NCI-H510A (cell line): ENCODE measurements around the gene WDR90.
"Not testable (repeated sequence)": the region's sequence is repeated elsewhere in the genome, so short reads cannot be mapped to it uniquely, and the experiment has no call there.

Experiments
- DNase-seq: peaks from one replicate; lab custom pipeline; 2025; lab: John Stamatoyannopoulos, UW

The WDR90 gene

DNA sequence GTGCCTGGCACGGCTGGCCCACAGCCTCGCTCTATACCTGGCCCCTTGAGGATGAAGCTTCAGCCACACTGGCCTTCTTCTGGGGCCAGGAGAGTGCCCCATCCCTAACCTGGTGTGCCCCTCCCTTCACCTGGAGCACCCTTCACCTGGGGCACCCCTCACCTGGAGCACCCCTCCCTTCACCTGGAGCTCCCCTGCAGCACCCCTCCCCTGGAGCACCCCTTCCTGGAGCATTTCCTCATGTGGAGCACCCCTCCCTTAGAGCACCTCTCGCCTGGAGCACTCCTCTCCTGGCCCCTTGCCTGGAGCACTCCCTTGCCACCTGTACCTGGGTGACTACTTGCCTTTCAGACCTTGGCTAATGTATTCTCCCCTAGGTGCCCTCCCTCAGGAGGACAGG is 58.9 kb downstream of the WDR90 start:
- no peak for DNase-seq

DNA sequence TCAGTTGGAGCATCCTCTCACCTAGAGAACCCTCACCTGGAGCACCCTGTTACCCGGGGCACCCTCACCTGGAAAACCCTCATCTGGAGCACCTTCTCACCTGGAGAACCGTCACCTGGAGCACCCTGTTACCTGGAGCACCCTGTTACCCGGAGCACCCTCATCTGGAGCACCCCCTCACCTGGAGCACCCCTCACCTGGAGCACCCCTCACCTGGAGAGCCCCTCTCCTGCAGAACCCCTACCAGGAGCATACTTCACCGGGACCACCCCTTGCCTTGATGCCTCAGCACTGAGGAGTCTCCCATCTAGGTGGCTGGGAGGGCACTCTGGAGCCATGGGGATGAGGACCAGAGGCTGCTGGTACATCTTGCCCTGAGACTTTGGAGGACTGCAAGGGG is 59.8 kb downstream of the WDR90 start:
- DNase-seq = no peak

GRCh38 chr16:709566-710499 is 60.7 kb downstream of the WDR90 start:
- no peak for DNase-seq

GRCh38 chr16:710500-711075 is 61.4 kb downstream of the WDR90 start:
- no peak for DNase-seq

- no peak for DNase-seq
These were observed 61.9 kb downstream of the WDR90 start for GRCh38 chr16:711084-711483.

DNA sequence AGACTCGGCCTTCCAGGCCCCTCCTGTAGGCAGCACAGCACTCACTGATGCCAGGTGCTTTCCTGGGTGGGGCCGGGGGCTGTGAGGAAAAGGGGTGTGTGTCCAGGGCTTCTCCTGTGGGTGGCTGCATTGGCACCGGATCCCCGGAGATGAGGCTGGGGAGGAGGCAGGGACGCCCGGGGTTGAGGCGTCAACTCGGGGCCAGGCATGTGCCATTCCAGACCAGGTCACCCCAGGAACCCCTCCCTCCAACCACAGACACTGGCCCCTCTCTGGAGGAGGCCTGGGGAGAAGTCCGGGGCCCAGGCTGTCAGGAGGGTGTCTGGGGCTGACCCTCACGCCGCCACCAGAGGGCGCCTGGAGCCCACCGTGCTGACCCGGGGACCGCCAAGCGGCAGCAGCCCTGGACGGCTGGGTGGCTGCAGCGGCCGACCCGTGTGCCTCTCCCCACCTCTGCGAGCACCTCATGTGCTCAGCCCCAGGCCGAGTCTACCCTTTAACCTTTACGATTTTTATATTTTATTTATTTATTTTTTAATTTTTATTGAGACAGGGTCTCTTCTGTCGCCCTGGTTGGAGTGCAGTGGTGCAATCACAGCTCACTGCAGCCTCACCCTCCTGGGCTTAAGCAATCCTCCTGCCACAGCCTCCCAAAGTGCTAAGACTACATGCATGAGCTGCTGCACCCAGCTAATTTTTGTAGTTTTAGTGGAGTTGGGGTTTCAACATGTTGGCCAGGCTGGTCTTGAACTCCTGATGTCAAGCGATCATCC is 62.6 kb downstream of the WDR90 start:
- no peak for DNase-seq

DNA sequence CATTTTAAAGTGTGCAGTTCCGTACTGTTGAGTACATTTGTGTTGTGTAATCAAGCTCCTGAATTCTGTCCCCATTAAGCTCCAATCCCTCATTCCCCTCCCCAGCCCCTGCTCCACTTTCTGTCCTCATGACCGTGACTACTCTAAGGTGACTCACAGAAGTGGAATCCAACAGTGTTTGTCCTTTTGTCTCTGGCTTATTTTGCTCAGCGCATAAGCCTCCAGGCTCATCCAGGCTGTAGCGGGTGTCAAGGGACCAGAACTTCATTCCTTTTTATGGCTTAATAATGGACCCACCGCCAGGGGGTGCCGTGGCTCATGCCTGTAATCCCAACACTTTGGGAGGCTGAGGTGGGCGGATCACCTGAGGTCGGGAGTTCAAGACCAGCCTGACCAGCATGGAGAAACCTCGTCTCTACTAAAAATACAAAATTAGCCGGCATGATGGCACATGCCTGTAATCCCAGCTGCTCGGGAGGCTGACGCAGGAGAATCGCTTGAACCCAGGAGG is 63.6 kb downstream of the WDR90 start:
- not testable (repeated sequence) for DNase-seq

GRCh38 chr16:714079-714478 is 64.9 kb downstream of the WDR90 start:
- DNase-seq = no peak

GRCh38 chr16:714558-715476 is 65.7 kb downstream of the WDR90 start, which contains the start of gene METRN:
Gene METRN, plus strand, starts transcription at chr16:715118. Its CDS starts 172 bp downstream, at chr16:715290.
- DNase-seq = peak; percentile 33

DNA sequence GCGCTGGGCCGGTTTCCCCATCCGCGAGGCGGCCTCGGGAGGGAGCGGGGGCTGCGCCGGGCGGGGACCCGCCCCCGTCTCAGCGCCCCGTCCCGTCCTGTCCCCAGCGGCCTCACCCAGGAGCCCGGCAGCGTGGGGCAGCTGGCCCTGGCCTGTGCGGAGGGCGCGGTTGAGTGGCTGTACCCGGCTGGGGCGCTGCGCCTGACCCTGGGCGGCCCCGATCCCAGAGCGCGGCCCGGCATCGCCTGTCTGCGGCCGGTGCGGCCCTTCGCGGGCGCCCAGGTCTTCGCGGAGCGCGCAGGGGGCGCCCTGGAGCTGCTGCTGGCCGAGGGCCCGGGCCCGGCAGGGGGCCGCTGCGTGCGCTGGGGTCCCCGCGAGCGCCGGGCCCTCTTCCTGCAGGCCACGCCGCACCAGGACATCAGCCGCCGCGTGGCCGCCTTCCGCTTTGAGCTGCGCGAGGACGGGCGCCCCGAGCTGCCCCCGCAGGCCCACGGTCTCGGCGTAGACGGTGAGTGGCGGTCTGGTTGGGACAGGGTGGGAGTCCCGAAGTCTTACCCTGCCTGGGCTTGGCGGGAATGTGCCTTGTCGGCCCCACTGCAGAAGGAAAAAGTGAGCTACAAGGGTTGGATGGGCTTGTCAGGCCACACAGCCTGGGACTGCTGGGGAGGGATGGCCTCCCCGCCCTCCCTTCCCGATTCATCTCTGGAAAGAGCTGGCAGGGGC is 66.5 kb downstream of the WDR90 start:
- no peak for DNase-seq

- no peak for DNase-seq
These were observed 67.0 kb downstream of the WDR90 start for GRCh38 chr16:716200-716568.

DNA sequence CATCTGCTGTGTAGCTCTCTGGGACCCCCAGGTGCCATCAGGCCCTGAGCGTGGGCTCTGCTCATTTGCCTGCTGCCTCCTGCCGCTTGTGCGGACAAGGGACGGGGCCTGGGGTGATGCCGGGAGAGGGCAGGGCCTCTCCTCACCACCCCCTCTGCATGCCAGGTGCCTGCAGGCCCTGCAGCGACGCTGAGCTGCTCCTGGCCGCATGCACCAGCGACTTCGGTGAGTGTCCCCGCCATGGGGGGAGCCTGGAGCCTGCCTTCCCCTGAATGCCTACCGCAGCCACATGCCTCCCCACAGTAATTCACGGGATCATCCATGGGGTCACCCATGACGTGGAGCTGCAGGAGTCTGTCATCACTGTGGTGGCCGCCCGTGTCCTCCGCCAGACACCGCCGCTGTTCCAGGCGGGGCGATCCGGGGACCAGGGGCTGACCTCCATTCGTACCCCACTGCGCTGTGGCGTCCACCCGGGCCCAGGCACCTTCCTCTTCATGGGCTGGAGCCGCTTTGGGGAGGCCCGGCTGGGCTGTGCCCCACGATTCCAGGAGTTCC is 67.7 kb downstream of the WDR90 start:
- no peak for DNase-seq
